GM12874 (cell line): ENCODE results near the gene MKRN2.

Experiments used
- TF ChIP-seq, protein P1 (sequence below): IDR thresholded peaks from 2 replicates; pipeline ENCODE4 v1.5.1; 2011; ENCODE audit warnings: low read depth, mild to moderate bottlenecking, control low read depth, low read length, moderate library complexity; ENCODE audit not compliant: insufficient read depth

MKRN2 gene

DNA sequence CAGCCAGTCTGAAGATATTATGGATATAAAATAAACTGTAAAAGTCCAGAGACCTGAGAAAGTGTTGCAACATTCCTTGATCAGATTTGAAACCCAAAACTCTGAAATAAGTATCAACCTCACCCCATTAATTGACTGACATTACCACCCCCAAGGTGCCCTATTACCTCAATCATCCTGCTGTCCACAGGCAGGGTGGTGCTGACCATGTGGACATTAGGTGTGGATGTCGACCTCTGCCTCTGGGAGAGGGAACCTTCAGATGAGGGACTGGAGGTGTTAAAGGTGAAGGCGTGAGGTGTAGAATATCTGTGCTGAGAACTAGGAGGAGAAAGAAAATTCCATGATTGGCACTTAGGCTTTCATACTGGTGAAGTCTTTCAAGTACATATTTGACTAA, 47.1 kb downstream of the MKRN2 start:
- TF ChIP-seq, protein P1, sequence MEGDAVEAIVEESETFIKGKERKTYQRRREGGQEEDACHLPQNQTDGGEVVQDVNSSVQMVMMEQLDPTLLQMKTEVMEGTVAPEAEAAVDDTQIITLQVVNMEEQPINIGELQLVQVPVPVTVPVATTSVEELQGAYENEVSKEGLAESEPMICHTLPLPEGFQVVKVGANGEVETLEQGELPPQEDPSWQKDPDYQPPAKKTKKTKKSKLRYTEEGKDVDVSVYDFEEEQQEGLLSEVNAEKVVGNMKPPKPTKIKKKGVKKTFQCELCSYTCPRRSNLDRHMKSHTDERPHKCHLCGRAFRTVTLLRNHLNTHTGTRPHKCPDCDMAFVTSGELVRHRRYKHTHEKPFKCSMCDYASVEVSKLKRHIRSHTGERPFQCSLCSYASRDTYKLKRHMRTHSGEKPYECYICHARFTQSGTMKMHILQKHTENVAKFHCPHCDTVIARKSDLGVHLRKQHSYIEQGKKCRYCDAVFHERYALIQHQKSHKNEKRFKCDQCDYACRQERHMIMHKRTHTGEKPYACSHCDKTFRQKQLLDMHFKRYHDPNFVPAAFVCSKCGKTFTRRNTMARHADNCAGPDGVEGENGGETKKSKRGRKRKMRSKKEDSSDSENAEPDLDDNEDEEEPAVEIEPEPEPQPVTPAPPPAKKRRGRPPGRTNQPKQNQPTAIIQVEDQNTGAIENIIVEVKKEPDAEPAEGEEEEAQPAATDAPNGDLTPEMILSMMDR = no peak

DNA sequence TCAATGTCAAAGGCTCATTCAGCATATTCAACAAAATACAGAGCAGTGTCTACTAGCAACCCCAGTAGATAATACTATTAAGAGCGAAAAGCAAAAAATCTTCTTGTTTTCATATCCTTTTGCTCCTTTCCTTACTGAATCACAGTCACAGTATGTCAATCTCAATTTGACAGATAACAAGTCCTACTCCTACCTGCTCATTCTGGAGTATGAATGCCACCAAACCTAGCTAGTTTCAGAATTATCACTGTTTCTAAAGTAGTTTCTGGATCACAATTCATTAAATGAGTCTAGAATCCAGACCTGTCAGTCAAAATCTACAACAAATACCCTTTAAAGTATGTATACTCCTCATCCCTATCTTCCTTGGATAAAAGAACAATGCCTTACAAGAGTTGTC, 51.5 kb downstream of the MKRN2 start:
- TF ChIP-seq, protein P1 = no peak

DNA sequence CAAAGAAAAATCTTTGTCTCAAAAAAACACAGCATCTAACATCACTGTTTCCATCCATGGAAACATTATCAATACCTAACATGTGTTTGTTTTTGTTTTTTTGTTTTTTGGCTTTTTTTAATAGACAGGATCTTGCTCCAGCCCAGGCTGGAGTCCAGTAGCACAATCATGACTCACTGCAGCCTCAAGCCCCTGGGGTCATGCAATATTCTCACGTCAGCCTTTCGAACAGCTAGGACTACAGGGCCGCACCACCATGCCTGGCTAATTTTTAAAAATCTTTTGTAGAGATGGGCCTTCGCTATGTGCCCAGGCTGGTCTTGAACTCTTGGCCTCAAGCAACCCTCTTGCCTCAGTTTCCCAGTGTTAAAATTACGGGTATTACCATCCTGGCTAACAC, 54.2 kb downstream of the MKRN2 start:
- TF ChIP-seq, protein P1 = no peak

DNA sequence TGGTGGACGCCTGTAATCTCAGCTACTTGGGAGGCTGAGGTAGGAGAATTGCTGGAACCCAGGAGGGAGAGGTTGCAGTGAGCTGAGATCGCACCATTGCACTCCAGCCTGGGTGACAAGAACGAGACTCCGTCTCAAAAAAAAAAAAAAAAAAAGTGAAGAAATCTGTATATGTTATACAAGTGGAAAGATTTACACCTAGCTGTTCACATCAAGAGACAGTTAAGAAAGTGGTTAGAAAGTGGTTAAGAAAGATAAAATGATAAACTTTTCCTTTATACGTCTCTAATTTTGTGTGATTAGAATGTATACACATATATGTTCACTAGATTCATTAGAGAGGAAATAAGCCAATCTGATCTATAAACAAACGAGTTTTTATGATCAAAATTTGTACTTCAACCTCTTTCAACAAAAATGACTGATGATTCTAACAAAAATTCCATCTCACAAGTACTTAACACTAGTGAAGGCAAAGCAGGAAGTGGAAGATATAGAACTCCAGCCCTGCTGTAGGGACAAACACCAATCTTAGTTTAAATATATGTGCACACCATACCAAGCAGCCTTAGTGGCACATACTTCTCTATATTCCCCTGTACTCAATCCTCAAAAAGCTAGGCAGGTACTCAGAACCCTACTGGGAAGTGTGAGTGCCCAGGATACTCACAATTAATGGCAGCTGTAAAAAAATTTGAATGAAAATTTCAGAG, 55.8 kb downstream of the MKRN2 start:
- TF ChIP-seq, protein P1 = no peak

DNA sequence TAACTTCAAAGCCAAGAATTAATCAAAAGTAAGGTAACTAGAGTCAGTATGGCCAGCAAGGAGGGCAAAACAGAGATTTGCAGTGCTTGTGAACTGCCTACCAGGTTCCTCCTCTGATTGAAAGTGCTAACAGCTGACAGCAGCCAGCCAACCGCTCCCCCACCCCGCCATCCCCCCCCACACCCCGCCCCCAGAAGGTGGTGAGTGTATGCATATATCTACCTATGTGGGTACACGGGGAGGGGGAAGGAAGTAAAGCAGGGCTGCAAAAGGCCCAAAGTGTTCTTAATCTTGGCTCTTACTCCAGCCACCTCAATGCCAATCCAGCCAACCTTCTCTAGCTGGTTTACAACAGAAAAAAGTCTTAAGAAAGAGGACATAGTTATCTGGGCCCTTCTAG, 56.4 kb downstream of the MKRN2 start:
- TF ChIP-seq, protein P1 = no peak

DNA sequence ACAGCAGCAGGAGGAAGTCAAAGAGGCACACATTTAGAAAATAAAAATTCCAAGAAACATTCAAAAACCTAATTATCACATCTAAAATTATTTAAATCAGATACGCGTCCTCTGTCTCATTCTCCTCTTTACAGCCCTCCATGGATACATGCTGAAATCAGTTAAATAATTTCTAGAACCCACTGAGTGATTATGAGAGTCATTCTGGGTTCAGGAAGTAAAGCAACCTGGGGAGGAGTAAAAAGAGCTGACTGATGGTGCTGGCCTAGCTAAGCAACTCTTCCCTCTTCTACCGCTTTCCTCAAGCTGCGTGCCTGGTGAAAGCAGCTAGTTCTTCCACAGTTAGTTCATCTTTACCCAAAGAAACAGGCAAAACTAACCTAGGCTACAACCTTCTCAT, 58.4 kb downstream of the MKRN2 start:
- TF ChIP-seq, protein P1 = no peak

DNA sequence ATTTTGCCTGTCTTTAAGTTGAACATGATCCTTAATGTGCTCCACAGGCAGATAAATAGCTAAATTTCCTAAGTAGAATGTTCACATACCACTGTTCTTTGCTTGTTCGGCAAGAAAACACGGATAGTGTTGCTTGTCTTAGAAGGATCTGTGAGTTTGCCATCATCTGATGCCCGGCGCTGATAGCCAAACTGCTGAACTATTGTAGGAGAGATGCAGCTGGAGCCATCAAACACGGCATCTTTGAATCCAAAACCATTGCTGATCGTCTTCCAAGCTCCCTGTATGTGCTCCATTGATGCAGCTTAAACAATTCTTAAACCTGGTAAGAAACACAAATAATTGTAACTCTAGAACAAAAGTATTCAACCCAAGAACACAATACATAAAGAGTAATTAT, 61.5 kb downstream of the MKRN2 start:
- TF ChIP-seq, protein P1 = no peak

DNA sequence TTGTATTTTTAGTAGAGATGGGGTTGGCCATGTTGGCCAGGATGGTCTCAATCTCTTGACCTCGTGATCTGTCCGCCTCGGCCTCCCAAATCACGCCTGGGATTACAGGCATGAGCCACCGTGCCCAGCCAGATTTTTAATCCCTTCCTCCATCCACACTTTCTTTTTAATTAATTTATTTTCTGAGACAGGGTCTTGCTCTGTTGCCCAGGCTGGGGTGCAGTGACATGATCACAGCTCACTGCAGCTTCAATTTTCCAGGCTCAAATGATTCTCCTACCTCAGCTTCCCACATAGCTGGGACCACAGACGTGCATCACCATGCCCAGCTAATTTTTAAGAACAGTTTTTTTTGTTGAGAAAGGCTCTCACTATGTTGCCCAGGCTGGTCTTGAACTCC, 63.4 kb downstream of the MKRN2 start:
- TF ChIP-seq, protein P1 = no peak
